ENCODE data around the gene KIF20B. TPM values are rescaled to one million over a fixed set of nuclear protein-coding genes. Genes with fewer than 3 reads are reported as not detected.
"Not testable (repeated sequence)": the region's sequence is repeated elsewhere in the genome, so short reads cannot be mapped to it uniquely, and the experiment has no call there.

KIF20B gene
- total RNA-seq, 1 donor from 2014 or later: 6.7 TPM

- intact Hi-C loops (cut with DNase I): no loop called here
- no peak for DNase-seq (ENCODE audit: low spot score)
- no peak for ATAC-seq
Observed at GRCh38 chr10:89759531-89759930, 58.1 kb downstream of the KIF20B start.

GRCh38 chr10:89763671-89764070 lies 62.3 kb downstream of the KIF20B start:
- DNase-seq (ENCODE audit: low spot score); ATAC-seq; intact Hi-C loops (cut with DNase I): not testable (repeated sequence)

- no peak for ATAC-seq
Observed at GRCh38 chr10:89771684-89772083, 70.3 kb downstream of the KIF20B start.

GRCh38 chr10:89773081-89773480 lies 71.7 kb downstream of the KIF20B start:
- DNase-seq (ENCODE audit: low spot score) (no peak), ATAC-seq (no peak)
- intact Hi-C loops (cut with DNase I): no loop called here

More at GRCh38 chr10:89771684-89772083, 70.3 kb downstream of the KIF20B start:
- DNase-seq (ENCODE audit: low spot score): no peak
- intact Hi-C loops (cut with DNase I): no loop called here

- ATAC-seq: no peak
- intact Hi-C loops (cut with DNase I): no loop called here
Observed at GRCh38 chr10:89776665-89777064, 75.3 kb downstream of the KIF20B start.

GRCh38 chr10:89782470-89782869 lies 81.1 kb downstream of the KIF20B start:
- DNase-seq (ENCODE audit: low spot score) (no peak), ATAC-seq (no peak)
- intact Hi-C loops (cut with DNase I): no loop called here

More at GRCh38 chr10:89776665-89777064, 75.3 kb downstream of the KIF20B start:
- no peak for DNase-seq (ENCODE audit: low spot score)

- ATAC-seq (no peak), DNase-seq (ENCODE audit: low spot score) (no peak)
- intact Hi-C loops (cut with DNase I): no loop called here
Observed at GRCh38 chr10:89783406-89783805, 82.0 kb downstream of the KIF20B start.

GRCh38 chr10:89785095-89785494 lies 83.7 kb downstream of the KIF20B start:
- DNase-seq (ENCODE audit: low spot score): no peak
- ATAC-seq: no peak
- intact Hi-C loops (cut with DNase I): no loop called here

- ATAC-seq: no peak
- no peak for DNase-seq (ENCODE audit: low spot score)
- intact Hi-C loops (cut with DNase I): no loop called here
Observed at GRCh38 chr10:89789188-89789877, 87.9 kb downstream of the KIF20B start.

GRCh38 chr10:89792187-89792586 lies 90.8 kb downstream of the KIF20B start:
- no peak for DNase-seq (ENCODE audit: low spot score)
- intact Hi-C loops (cut with DNase I): no loop called here
- no peak for ATAC-seq

GRCh38 chr10:89793649-89794254 lies 92.4 kb downstream of the KIF20B start:
- ATAC-seq (peak; percentile 76), DNase-seq (ENCODE audit: low spot score) (no peak)
- intact Hi-C loops (cut with DNase I): no loop called here

- DNase-seq (ENCODE audit: low spot score) (no peak), ATAC-seq (no peak)
- intact Hi-C loops (cut with DNase I): no loop called here
Observed at GRCh38 chr10:89795840-89796239, 94.5 kb downstream of the KIF20B start.

GRCh38 chr10:89798092-89798491 lies 96.7 kb downstream of the KIF20B start:
- intact Hi-C loops (cut with DNase I): no loop called here
- ATAC-seq (no peak), DNase-seq (ENCODE audit: low spot score) (no peak)

GRCh38 chr10:89799573-89799972 lies 98.2 kb downstream of the KIF20B start:
- ATAC-seq: no peak
- intact Hi-C loops (cut with DNase I): no loop called here

GRCh38 chr10:89805599-89806013 lies 104.2 kb downstream of the KIF20B start:
- DNase-seq (ENCODE audit: low spot score) (no peak), ATAC-seq (no peak)
- intact Hi-C loops (cut with DNase I): no loop called here

More at GRCh38 chr10:89799573-89799972, 98.2 kb downstream of the KIF20B start:
- DNase-seq (ENCODE audit: low spot score): no peak

GRCh38 chr10:89808842-89809241 lies 107.5 kb downstream of the KIF20B start:
- intact Hi-C loops (cut with DNase I): no loop called here
- DNase-seq (ENCODE audit: low spot score) (no peak), ATAC-seq (no peak)

- intact Hi-C loops (cut with DNase I): no loop called here
- DNase-seq (ENCODE audit: low spot score): no peak
- no peak for ATAC-seq
Observed at GRCh38 chr10:89809766-89810165, 108.4 kb downstream of the KIF20B start.

- DNase-seq (ENCODE audit: low spot score) (no peak), ATAC-seq (no peak)
- intact Hi-C loops (cut with DNase I): no loop called here
Observed at GRCh38 chr10:89810908-89811525, 109.6 kb downstream of the KIF20B start.

- ATAC-seq: no peak
- no peak for DNase-seq (ENCODE audit: low spot score)
- intact Hi-C loops (cut with DNase I): no loop called here
Observed at GRCh38 chr10:89813546-89813945, 112.2 kb downstream of the KIF20B start.

GRCh38 chr10:89814278-89814677 lies 112.9 kb downstream of the KIF20B start:
- DNase-seq (ENCODE audit: low spot score) (no peak), ATAC-seq (no peak)
- intact Hi-C loops (cut with DNase I): no loop called here
